Fibroblast of villous mesenchyme (primary cell): ENCODE data around the gene C11orf97. TPM values are rescaled to one million over a fixed set of nuclear protein-coding genes. Genes with fewer than 3 reads are reported as not detected.

Source experiments
- DNase-seq: peaks from one replicate; pipeline ENCODE4 v3.0.0-alpha.2; 2010; ENCODE audit warnings: low read depth
- H3K4me3 ChIP-seq: 2 replicates; pipeline ENCODE4 v1.5.1; 2011; ENCODE audit warnings: low read depth, mild to moderate bottlenecking, low read length
- total RNA-seq: library from RNA; depleted of rRNA; stranded (reverse); fragments of >200 nt; gene quantifications from 2 replicates; pipeline ENCODE4 v1.2.3, GENCODE V29; 2012
- TF ChIP-seq, protein P1 (sequence below): IDR thresholded peaks from 2 replicates; pipeline ENCODE4 v1.5.1; 2012; ENCODE audit warnings: low read depth, mild to moderate bottlenecking, low read length; ENCODE audit not compliant: insufficient read depth

C11orf97 gene, protein sequence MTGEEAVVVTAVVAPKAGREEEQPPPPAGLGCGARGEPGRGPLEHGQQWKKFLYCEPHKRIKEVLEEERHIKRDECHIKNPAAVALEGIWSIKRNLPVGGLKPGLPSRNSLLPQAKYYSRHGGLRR
- not detected in 2 replicates for total RNA-seq

DNA sequence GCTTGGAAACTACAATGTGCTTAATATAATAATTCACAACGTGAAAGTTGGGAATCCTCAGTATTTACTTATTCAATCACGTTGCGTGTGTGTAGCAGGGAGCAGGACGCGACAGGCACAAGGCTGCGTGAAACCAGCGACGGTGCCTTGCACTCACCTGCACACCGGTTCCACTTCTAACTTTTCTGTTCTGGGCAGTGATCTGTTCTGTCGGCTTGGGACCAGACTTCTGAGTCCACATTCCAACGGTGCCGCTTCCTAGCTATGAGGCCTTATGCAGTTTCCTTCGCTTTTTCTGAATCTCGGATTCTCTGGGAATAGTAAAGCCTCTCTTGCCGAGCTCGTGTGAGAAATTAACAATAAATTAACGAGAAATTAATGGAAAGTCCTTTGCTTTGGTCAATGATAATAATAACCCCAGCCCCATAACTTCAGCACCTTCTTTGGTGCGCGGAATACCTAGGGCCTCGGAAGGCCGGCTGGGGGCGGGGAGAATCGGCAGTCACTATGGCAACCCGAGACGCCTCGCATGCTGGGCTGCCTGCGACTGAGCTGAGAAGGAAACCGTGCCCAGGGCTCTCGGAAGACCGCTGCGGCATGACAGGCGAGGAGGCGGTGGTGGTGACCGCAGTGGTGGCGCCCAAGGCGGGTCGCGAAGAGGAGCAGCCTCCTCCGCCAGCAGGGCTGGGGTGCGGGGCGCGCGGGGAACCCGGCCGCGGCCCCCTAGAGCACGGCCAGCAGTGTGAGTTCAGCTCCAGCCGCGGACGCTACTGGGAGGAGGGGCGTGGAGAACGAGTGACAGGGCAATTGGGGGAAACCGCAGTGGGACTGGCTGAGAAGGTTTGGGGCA, at the start of gene C11orf97:
Gene C11orf97 (plus strand): TSS at position 530 of the 850 bp plus-strand sequence. CDS start 68 bp downstream, at position 598.
- TF ChIP-seq, protein P1, sequence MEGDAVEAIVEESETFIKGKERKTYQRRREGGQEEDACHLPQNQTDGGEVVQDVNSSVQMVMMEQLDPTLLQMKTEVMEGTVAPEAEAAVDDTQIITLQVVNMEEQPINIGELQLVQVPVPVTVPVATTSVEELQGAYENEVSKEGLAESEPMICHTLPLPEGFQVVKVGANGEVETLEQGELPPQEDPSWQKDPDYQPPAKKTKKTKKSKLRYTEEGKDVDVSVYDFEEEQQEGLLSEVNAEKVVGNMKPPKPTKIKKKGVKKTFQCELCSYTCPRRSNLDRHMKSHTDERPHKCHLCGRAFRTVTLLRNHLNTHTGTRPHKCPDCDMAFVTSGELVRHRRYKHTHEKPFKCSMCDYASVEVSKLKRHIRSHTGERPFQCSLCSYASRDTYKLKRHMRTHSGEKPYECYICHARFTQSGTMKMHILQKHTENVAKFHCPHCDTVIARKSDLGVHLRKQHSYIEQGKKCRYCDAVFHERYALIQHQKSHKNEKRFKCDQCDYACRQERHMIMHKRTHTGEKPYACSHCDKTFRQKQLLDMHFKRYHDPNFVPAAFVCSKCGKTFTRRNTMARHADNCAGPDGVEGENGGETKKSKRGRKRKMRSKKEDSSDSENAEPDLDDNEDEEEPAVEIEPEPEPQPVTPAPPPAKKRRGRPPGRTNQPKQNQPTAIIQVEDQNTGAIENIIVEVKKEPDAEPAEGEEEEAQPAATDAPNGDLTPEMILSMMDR = no peak
- H3K4me3 ChIP-seq = peak within 1 kb of the TSS; percentile 61
- DNase-seq = peak; percentile 24

DNA sequence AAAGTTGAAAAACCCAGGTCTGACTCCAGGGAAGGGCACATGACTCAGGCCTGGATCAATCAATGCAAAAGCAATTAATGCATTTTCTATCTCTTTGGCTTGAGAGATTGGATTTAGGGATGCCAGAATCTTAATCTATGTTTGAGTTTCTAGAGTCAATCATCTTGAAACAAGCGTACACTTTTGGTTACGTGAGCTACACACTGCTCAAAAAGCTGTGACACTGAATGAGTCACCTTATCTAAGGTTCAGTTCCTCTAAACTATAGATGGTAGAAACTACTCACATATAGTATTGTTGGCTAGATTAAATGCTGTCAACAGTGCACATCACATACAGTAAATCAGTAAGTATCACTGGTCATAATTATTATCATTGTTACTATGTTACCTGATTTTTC, 42.8 kb upstream of the C11orf97 start:
- no peak overlapping the region for H3K4me3 ChIP-seq
- TF ChIP-seq, protein P1 = no peak
- DNase-seq = no peak

DNA sequence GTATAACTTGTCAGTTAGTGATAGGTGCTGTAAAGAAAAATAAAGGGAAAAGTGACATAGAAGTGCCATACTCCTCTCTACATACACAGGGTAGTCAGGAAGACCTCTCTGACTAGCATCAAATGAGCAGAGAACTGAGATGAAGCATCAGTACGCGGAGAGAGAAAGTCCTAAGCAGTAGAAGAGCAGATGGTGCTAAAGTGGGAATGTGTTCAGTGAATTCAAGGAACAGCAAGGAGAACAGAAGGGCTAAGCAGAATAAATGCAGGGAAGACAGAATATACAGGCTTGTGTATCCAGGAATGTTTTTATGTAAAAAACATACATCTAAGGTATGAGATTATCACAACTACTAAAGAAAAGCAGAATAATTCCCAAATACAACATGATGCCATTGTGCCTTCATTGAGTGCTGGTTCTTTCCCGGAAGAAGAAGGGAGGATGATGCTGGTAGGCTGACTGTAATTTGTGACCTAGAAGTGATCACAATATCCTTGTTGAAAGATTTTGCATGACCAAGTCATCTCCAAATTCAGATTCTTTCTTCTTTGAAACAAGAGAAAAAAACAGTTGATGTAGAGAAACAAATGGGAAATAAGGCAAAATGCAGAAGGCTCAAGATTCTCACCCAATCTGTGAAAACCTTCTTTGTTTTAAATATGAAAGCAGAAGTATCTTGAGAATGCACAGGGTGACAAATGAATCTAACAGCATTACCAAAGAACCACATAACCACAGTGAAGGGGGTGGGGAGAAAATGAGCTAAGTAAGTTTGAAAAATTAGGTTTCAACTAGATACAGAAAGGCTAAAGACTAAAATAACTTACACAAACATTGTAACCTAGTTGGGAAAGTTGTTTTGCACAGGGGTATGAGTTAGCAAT, 39.1 kb upstream of the C11orf97 start:
- no peak for DNase-seq
- H3K4me3 ChIP-seq = no peak overlapping the region
- TF ChIP-seq, protein P1 = no peak

DNA sequence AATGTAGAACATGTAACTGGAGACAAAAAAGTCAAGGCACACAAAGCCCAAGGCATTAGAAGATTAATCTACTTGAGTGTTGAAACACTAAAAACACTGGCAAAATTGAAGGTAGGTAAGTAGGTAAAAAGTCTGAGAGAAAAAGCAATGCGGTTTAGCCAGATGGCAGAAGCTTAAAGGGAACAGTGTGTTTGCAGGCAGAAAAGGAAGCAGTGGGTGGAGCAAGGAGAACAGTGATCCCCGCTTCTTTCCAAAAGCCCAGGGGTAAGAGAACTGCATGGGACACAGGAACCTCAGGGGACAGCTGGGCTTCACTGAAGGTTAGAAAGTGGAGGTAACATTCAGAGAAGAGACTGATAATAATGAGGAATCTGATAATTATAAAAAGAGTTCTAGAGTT, 34.6 kb upstream of the C11orf97 start:
- DNase-seq = no peak
- TF ChIP-seq, protein P1 = no peak
- H3K4me3 ChIP-seq = no peak overlapping the region

DNA sequence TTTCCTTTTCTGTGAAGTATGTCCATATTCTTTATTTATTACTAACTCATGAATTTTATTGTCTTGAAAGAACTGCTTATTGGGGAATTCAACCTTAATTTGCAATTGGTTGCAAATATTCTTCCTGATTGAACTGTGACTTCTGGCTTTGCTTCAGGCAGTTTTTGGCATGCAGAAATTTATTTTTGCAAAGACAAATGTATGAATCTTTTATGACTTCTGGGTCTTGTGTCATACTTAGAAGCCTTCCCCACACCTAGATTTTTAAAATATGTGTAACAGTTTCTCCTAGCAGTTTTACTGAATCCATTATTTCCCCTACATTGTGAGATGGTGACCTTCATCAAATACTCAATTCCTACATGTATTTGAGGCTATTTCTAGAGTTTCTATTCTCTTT, 30.9 kb upstream of the C11orf97 start:
- no peak for DNase-seq
- H3K4me3 ChIP-seq = no peak overlapping the region
- TF ChIP-seq, protein P1 = no peak

DNA sequence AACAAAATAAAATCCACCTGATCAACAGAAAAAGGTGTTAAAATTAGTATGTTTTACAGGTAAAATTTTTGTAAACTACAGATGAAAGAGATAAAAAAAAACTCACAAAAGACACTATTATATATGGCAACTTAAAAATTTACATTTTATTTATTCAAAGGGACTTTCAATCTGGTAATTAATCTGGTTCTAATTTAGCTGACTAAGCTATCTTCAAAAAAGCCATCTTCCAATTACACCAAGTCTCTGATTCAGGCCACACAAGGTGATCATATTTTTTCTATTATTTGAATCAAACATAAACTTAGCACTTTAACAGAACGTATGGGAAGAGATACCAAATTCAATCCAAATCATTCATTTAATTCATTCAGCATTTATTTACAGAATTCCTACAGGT, 26.2 kb upstream of the C11orf97 start:
- no peak overlapping the region for H3K4me3 ChIP-seq
- DNase-seq = no peak
- TF ChIP-seq, protein P1 = no peak
